NCI-H128 (cell line): ENCODE data around the gene STXBP6.

Experiments used
- DNase-seq: peaks from one replicate; lab custom pipeline; 2025; ENCODE audit not compliant: unreplicated experiment; lab: John Stamatoyannopoulos, UW

Gene STXBP6

GRCh38 chr14:24918822-24919221, 131.1 kb downstream of the STXBP6 start:
- no peak for DNase-seq

GRCh38 chr14:24915958-24916595, 133.9 kb downstream of the STXBP6 start:
- DNase-seq, result no peak

GRCh38 chr14:24915403-24915921, 134.5 kb downstream of the STXBP6 start:
- no peak for DNase-seq

GRCh38 chr14:24913746-24914145, 136.2 kb downstream of the STXBP6 start:
- DNase-seq, result no peak

GRCh38 chr14:24913021-24913420, 136.9 kb downstream of the STXBP6 start:
- no peak for DNase-seq

- no peak for DNase-seq
Observed at GRCh38 chr14:24911324-24912109, 138.4 kb downstream of the STXBP6 start.

- DNase-seq, result no peak
Observed at GRCh38 chr14:24910408-24910986, 139.4 kb downstream of the STXBP6 start.

- DNase-seq, result no peak
Observed at GRCh38 chr14:24909523-24910302, 140.2 kb downstream of the STXBP6 start.

GRCh38 chr14:24908592-24909236, 141.2 kb downstream of the STXBP6 start:
- DNase-seq, result no peak

- no peak for DNase-seq
Observed at GRCh38 chr14:24904533-24904932, 145.4 kb downstream of the STXBP6 start.

GRCh38 chr14:24903337-24903736, 146.6 kb downstream of the STXBP6 start:
- DNase-seq, result no peak

GRCh38 chr14:24900269-24901100, 149.5 kb downstream of the STXBP6 start:
- DNase-seq, result no peak

- no peak for DNase-seq
Observed at GRCh38 chr14:24897793-24898192, 152.2 kb downstream of the STXBP6 start.

- DNase-seq, result no peak
Observed at GRCh38 chr14:24895622-24896021, 154.3 kb downstream of the STXBP6 start.

GRCh38 chr14:24895243-24895583, 154.7 kb downstream of the STXBP6 start:
- DNase-seq, result no peak

- DNase-seq, result no peak
Observed at GRCh38 chr14:24894583-24895242, 155.2 kb downstream of the STXBP6 start.

GRCh38 chr14:24892497-24893051, 157.4 kb downstream of the STXBP6 start:
- DNase-seq, result no peak

- no peak for DNase-seq
Observed at GRCh38 chr14:24891987-24892496, 157.9 kb downstream of the STXBP6 start.

GRCh38 chr14:24890716-24891115, 159.2 kb downstream of the STXBP6 start:
- DNase-seq, result no peak
